CD14-positive monocyte (primary cell): ENCODE data around the gene SDR39U1. TPM values are rescaled to one million over a fixed set of nuclear protein-coding genes. Genes with fewer than 3 reads are reported as not detected.
A peak's percentile ranks its signal among the peaks of the same experiment; 100 is the strongest.

Experiments
- DNase-seq, 3 donors: peaks; one replicate each; pipeline ENCODE4 v3.0.0-alpha.2; 2011 to 2022
- H2AFZ ChIP-seq: 2 replicates; pipeline ENCODE4 v1.6.0; 2012; ENCODE audit warnings: mild to moderate bottlenecking, low read depth, low read length, inconsistent platforms; ENCODE audit not compliant: insufficient read depth, poor library complexity, severe bottlenecking
- H3K27ac ChIP-seq, 2 donors: 1 replicate in 1 of 2; 2 replicates in 1 of 2; pipeline ENCODE4 v1.5.1; 2012 to 2013; ENCODE audit warnings: low read length in 2 of 2, control low read depth in 1 of 2, inconsistent platforms in 1 of 2, low read depth in 1 of 2, mild to moderate bottlenecking in 1 of 2
- H3K27me3 ChIP-seq, 2 donors: one replicate each; pipeline versions ENCODE4 v1.6.0 to v1.6.1; 2011 to 2013; ENCODE audit warnings: low read length in 2 of 2; ENCODE audit not compliant: control insufficient read depth in 2 of 2, insufficient read depth in 2 of 2
- H3K36me3 ChIP-seq, 2 donors: replicated peaks in 1 of 2; 1 replicate in 1 of 2; 2 replicates in 1 of 2; pipeline versions ENCODE4 v1.5.1 to v1.6.1; 2012 to 2013; ENCODE audit warnings: low read length in 2 of 2, control low read depth in 1 of 2, inconsistent platforms in 1 of 2, mild to moderate bottlenecking in 1 of 2; ENCODE audit not compliant: insufficient read depth in 2 of 2, control insufficient read depth in 1 of 2
- H3K4me1 ChIP-seq, 2 donors: 1 replicate in 1 of 2; 2 replicates in 1 of 2; pipeline versions ENCODE4 v1.5.1 to v1.6.1; 2012 to 2013; ENCODE audit warnings: low read length in 2 of 2, control low read depth in 1 of 2, inconsistent platforms in 1 of 2, mild to moderate bottlenecking in 1 of 2, moderate library complexity in 1 of 2; ENCODE audit not compliant: insufficient read depth in 2 of 2, control insufficient read depth in 1 of 2
- H3K4me2 ChIP-seq: replicated peaks from 2 replicates; pipeline ENCODE3; 2012; ENCODE audit warnings: low read length, moderate library complexity, mild to moderate bottlenecking; ENCODE audit not compliant: poor library complexity, severe bottlenecking; ENCODE audit errors: extremely low read depth
- H3K4me3 ChIP-seq, 3 experiments: fragments of 200-600 bp in 1 of 3; sonication (generic) in 1 of 3; replicated peaks in 1 of 3; 1 replicate in 2 of 3; 2 replicates in 1 of 3; pipeline ENCODE4 v1.5.1; 2011 to 2013; ENCODE audit warnings: low read length in 3 of 3, mild to moderate bottlenecking in 3 of 3, control low read depth in 2 of 3, low read depth in 2 of 3, inconsistent platforms in 1 of 3, moderate library complexity in 1 of 3
- H3K79me2 ChIP-seq: 2 replicates; pipeline ENCODE4 v1.6.0; 2012; ENCODE audit warnings: mild to moderate bottlenecking, control low read depth, inconsistent platforms, low read length, moderate library complexity; ENCODE audit not compliant: insufficient read depth
- H3K9ac ChIP-seq: 2 replicates; pipeline ENCODE4 v1.6.0; 2017; ENCODE audit warnings: low read length, mild to moderate bottlenecking; ENCODE audit not compliant: insufficient read depth, poor library complexity, severe bottlenecking
- H3K9me3 ChIP-seq, 2 donors: replicated peaks in 1 of 2; 1 replicate in 1 of 2; 2 replicates in 1 of 2; pipeline versions ENCODE4 v1.5.1 to v1.6.1; 2012 to 2013; ENCODE audit warnings: low read length in 2 of 2, control low read depth in 1 of 2; ENCODE audit not compliant: control insufficient read depth in 1 of 2, insufficient read depth in 1 of 2
- H4K20me1 ChIP-seq: 2 replicates; pipeline ENCODE4 v1.6.0; 2012; ENCODE audit warnings: mild to moderate bottlenecking, low read length, control low read depth, moderate library complexity; ENCODE audit not compliant: insufficient read depth
- H3K27ac Mint-ChIP-seq, 7 donors: one replicate each; pipeline ENCODE4 v1.8.0; 2020; ENCODE audit warnings: mild to moderate bottlenecking in 7 of 7, mixed read lengths in 7 of 7, moderate library complexity in 6 of 7, inconsistent platforms in 2 of 7
- H3K27me3 Mint-ChIP-seq, 3 donors: one replicate each; pipeline ENCODE4 v1.8.0; 2021 to 2022; ENCODE audit warnings: low read depth in 3 of 3, mild to moderate bottlenecking in 3 of 3, mixed read lengths in 3 of 3, moderate library complexity in 3 of 3, inconsistent platforms in 1 of 3
- H3K36me3 Mint-ChIP-seq, 2 donors: one replicate each; pipeline ENCODE4 v1.8.0; 2020; ENCODE audit warnings: mixed read lengths in 2 of 2, inconsistent platforms in 1 of 2, mild to moderate bottlenecking in 1 of 2
- H3K4me1 Mint-ChIP-seq: one replicate; pipeline ENCODE4 v1.8.0; 2020; ENCODE audit warnings: mild to moderate bottlenecking, mixed read lengths
- H3K4me3 Mint-ChIP-seq, 2 donors: one replicate each; pipeline ENCODE4 v1.8.0; 2020; ENCODE audit warnings: mild to moderate bottlenecking in 2 of 2, mixed read lengths in 2 of 2, moderate library complexity in 1 of 2
- H3K9me3 Mint-ChIP-seq, 7 donors: one replicate each; pipeline ENCODE4 v1.8.0; 2020 to 2022; ENCODE audit warnings: mixed read lengths in 7 of 7, mild to moderate bottlenecking in 6 of 7, moderate library complexity in 6 of 7, inconsistent platforms in 2 of 7
- CTCF ChIP-seq: fragments of 200-600 bp; IDR thresholded peaks from one replicate; pipeline ENCODE4 v1.8.0; 2022; ENCODE audit warnings: antibody characterized with exemption, mild to moderate bottlenecking
- WGBS: methylation state at CpG from one replicate; pipeline ENCODE4 v1.1.5; 2013; ENCODE audit warnings: missing lambda C conversion rate; ENCODE audit not compliant: insufficient coverage; 5-methylcytosine and 5-hydroxymethylcytosine counted together
- intact Hi-C, 2 donors: fragments of 100-400 bp; cut with micrococcal nuclease; formaldehyde crosslinking; loops; one replicate each; pipeline versions ENCODE4 v1.15.0 to v1.15.1; 2023
- polyA plus RNA-seq, 3 donors: library from polyadenylated mRNA; depleted of rRNA in 1 of 3; unstranded in 2 of 3; stranded (reverse) in 1 of 3; fragments of 300-500 nt in 2 of 3; fragments of >200 nt in 1 of 3; fragmentation: Illumina TruSeq in 2 of 3; gene quantifications; 1 replicate in 2 of 3; 2 replicates in 1 of 3; pipeline ENCODE4 v1.2.3, GENCODE V29; 2012 to 2021

The SDR39U1 gene
- polyA plus RNA-seq, 3 donors = 37.3 to 110 (median 39.2) TPM

- no peak overlapping the region for H3K4me2 ChIP-seq
- Mint-ChIP-seq H3K9me3 (no peaks in the 10 kb centered on the region), H3K27ac (peak overlapping the region in 3 of 7 donors; percentile 23 to 38 (median 32)), H3K36me3 (peaks cover 70 to 88% of the 10 kb centered on the region in 2 donors), H3K4me3 (no peak overlapping the region), H3K4me1 (peaks cover 56% of the 10 kb centered on the region), H3K27me3 (peaks cover 0 to 1% (median 0%) of the 10 kb centered on the region in 3 donors)
- peaks cover 68 to 80% of the 10 kb centered on the region in 2 donors for H3K36me3 ChIP-seq
- H4K20me1 ChIP-seq = peaks cover 72% of the 10 kb centered on the region
- no peak for TF ChIP-seq CTCF
- H3K9ac ChIP-seq = no peak overlapping the region
- no peaks in the 10 kb centered on the region for H3K9me3 ChIP-seq
- intact Hi-C loops = loop anchor here in 1 of 2 donors (2.0 to 10.0 kb wide), 2 partner anchors 98 to 190 kb away; partner anchors contain the start of gene TINF2
- H3K4me3 ChIP-seq = no peak overlapping the region
- WGBS = 100% methylated on average over 2 of the region's 2 CpGs
- no peaks in the 10 kb centered on the region for H3K27me3 ChIP-seq
- peaks cover 51% of the 10 kb centered on the region for H3K79me2 ChIP-seq
- H3K4me1 ChIP-seq = peaks cover 52 to 64% of the 10 kb centered on the region in 2 donors
- H3K27ac ChIP-seq = no peak overlapping the region
- no peak overlapping the region for H2AFZ ChIP-seq
- no peak for DNase-seq
Observed at GRCh38 chr14:24435192-24435810, 7.3 kb downstream of the SDR39U1 start.

GRCh38 chr14:24434676-24435075 lies 7.9 kb downstream of the SDR39U1 start:
- peaks cover 52 to 58% of the 10 kb centered on the region in 2 donors for H3K4me1 ChIP-seq
- intact Hi-C loops = loop anchor here in 1 of 2 donors (2.0 to 10.0 kb wide), 2 partner anchors 98 to 190 kb away; partner anchors contain the start of gene TINF2
- Mint-ChIP-seq H3K4me1 (peaks cover 56% of the 10 kb centered on the region), H3K9me3 (no peaks in the 10 kb centered on the region), H3K36me3 (peaks cover 65 to 82% of the 10 kb centered on the region in 2 donors), H3K27me3 (peaks cover 0 to 1% (median 0%) of the 10 kb centered on the region in 3 donors), H3K4me3 (no peak overlapping the region), H3K27ac (peak overlapping the region in 3 of 7 donors; percentile 3 to 52 (median 47))
- no peak for TF ChIP-seq CTCF
- peaks cover 63 to 74% of the 10 kb centered on the region in 2 donors for H3K36me3 ChIP-seq
- no peaks in the 10 kb centered on the region for H3K27me3 ChIP-seq
- H2AFZ ChIP-seq = no peak overlapping the region
- WGBS = 100% methylated on average over 2 of the region's 3 CpGs
- H3K79me2 ChIP-seq = peaks cover 49% of the 10 kb centered on the region
- no peak overlapping the region for H3K27ac ChIP-seq
- peaks cover 68% of the 10 kb centered on the region for H4K20me1 ChIP-seq
- no peak for DNase-seq
- no peak overlapping the region for H3K4me3 ChIP-seq
- no peak overlapping the region for H3K9ac ChIP-seq
- H3K4me2 ChIP-seq = no peak overlapping the region
- H3K9me3 ChIP-seq = no peaks in the 10 kb centered on the region
